ENCODE results near the gene FYCO1. TPM values are rescaled to one million over a fixed set of nuclear protein-coding genes. Genes with fewer than 3 reads are reported as not detected.

The FYCO1 gene
- total RNA-seq, 1 experiment from 2014 or later: 19.7 TPM

DNA sequence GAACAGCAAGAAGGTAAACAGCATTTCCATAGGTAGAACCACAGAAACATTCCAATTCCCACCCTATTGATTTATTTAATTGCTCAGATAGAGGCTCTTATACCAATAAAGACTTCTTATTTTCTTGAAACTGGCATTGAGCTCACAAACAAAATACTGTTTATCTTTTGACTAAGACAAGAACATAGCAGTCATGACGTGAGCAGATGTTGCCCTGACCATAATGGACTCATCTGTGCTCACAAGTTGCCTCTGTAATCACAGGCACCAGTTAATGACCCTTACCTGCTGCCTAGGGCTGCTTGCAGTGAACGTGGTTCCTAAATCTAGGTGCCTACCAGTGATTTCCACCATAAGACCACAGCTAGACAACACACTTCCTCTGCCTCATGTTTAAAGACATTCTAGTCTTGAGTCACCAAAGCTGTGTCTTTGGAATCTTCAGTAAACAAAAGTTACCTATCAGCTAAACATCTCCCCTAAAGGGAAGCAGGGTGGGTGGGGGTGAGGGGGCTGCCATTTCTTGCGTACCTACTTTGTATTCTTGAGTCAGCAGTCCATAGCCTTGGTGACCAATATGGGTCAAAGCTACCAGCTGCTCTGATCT, 2.1 kb downstream of the FYCO1 start:
- Histone ChIP-seq H4K20me1 (ENCODE audit: insufficient read depth) (no peaks in the 10 kb centered on the region), H2AFZ (no peak overlapping the region), H3K27ac (no peak overlapping the region), H3K36me3 (ENCODE audit: low read depth) (no peaks in the 10 kb centered on the region), H3K9me3 (ENCODE audit: insufficient read depth, low read depth) (no peaks in the 10 kb centered on the region), H3K4me1 (replicated peaks; ENCODE audit: insufficient read depth) (peaks cover 18% of the 10 kb centered on the region; the same call in 1 of the 2 replicates), H3K79me2 (ENCODE audit: low read depth) (peaks cover 38% of the 10 kb centered on the region), H3K9me2 (ENCODE audit: insufficient read depth) (no peaks in the 10 kb centered on the region), H3K27me3 (ENCODE audit: insufficient read depth, low read depth) (no peaks in the 10 kb centered on the region), H3K4me3 (no peak overlapping the region), H3K4me2 (no peak overlapping the region), H3F3A (ENCODE audit: insufficient read depth, low read depth) (no peaks in the 10 kb centered on the region)
- BruUV-seq (replicated peaks): no TSS peak
- POLR2A ChIA-PET (ENCODE audit: unreplicated experiment): no interaction called here
- intact Hi-C loops (cut with micrococcal nuclease; ENCODE audit: unreplicated experiment): loop anchor here (2.0 kb wide), 1 partner anchor 21 kb away; no protein-coding TSS in a partner anchor
- no peak for DNase-seq
- CTCF ChIA-PET: interaction anchor here (0.7 kb wide), 1 partner anchor 43 kb away, joined by 3 read pairs; no protein-coding TSS in a partner anchor
- TF ChIP-seq, protein P1, sequence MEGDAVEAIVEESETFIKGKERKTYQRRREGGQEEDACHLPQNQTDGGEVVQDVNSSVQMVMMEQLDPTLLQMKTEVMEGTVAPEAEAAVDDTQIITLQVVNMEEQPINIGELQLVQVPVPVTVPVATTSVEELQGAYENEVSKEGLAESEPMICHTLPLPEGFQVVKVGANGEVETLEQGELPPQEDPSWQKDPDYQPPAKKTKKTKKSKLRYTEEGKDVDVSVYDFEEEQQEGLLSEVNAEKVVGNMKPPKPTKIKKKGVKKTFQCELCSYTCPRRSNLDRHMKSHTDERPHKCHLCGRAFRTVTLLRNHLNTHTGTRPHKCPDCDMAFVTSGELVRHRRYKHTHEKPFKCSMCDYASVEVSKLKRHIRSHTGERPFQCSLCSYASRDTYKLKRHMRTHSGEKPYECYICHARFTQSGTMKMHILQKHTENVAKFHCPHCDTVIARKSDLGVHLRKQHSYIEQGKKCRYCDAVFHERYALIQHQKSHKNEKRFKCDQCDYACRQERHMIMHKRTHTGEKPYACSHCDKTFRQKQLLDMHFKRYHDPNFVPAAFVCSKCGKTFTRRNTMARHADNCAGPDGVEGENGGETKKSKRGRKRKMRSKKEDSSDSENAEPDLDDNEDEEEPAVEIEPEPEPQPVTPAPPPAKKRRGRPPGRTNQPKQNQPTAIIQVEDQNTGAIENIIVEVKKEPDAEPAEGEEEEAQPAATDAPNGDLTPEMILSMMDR (conservative IDR thresholded peaks at IDR 0.05): no peak
- TF ChIP-seq EZH2 (IDR thresholded peaks at IDR 0.05; ENCODE audit: low read depth): no peak

DNA sequence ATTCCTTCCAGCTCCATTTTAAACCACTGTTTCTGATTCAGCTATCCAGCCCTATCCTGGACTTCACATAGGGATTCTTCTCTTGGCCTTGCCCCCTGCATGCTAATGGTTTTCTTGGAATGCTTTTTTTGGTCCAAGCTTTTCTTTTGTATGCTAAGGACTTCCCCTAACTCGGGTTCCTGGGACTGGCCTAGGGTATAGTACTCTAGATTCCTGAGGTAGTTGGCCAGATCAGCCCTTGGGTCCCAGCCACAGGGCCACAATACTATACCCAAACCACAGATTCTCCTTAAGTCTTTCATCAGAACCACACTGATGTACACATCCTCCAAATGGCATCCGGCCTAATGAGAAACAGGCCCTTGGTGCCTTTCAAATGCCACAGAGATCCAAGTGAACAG, 2.8 kb downstream of the FYCO1 start:
- no peaks in the 10 kb centered on the region for H3K9me2 ChIP-seq (ENCODE audit: insufficient read depth)
- peaks cover 45% of the 10 kb centered on the region for H3K79me2 ChIP-seq (ENCODE audit: low read depth)
- DNase-seq: no peak
- no peaks in the 10 kb centered on the region for H3K27me3 ChIP-seq (ENCODE audit: insufficient read depth, low read depth)
- H3K27ac ChIP-seq: no peak overlapping the region
- H3K36me3 ChIP-seq (ENCODE audit: low read depth): no peaks in the 10 kb centered on the region
- ChIA-PET CTCF (no interaction called here), POLR2A (ENCODE audit: unreplicated experiment) (no interaction called here)
- TF ChIP-seq, protein P1 (conservative IDR thresholded peaks at IDR 0.05): no peak
- no peak for TF ChIP-seq EZH2 (IDR thresholded peaks at IDR 0.05; ENCODE audit: low read depth)
- no peak overlapping the region for H3K4me3 ChIP-seq
- no peak overlapping the region for H3K4me2 ChIP-seq
- H3K9me3 ChIP-seq (ENCODE audit: insufficient read depth, low read depth): no peaks in the 10 kb centered on the region
- no peaks in the 10 kb centered on the region for H3F3A ChIP-seq (ENCODE audit: insufficient read depth, low read depth)
- intact Hi-C loops (cut with micrococcal nuclease; ENCODE audit: unreplicated experiment): no loop called here
- peaks cover 20% of the 10 kb centered on the region; the same call in 1 of the 2 replicates for H3K4me1 ChIP-seq (replicated peaks; ENCODE audit: insufficient read depth)
- no peak overlapping the region for H2AFZ ChIP-seq
- BruUV-seq (replicated peaks): TSS peak; percentile 13
- no peaks in the 10 kb centered on the region for H4K20me1 ChIP-seq (ENCODE audit: insufficient read depth)

DNA sequence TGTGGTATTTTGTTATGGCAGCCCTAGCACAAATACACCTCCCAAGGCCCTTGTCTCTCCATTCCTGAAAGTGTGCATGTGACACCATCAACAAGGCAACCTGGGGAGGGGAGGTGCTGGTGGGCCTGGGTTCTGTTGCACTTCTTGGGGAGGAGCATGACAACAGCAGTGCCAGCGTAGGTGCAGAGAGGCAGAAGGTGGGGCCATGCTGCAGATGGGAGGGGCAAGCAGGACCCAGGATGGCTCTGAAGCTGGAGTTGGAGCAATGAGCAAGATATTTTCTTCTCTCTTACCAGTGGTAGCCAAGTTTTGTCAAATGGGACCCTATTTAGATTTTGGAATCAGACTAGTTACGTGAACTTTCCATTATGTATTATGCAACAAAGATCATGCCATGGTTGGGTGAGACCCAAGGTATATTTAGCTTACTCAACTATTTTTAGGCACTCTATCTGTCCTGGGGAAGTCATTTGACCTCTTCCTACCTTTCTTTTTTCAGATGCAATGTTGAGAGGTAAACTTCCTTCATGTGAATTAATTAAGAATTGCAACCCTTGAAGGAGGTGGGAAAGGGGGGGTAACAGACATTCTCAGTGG, 3.4 kb downstream of the FYCO1 start:
- no peaks in the 10 kb centered on the region for H4K20me1 ChIP-seq (ENCODE audit: insufficient read depth)
- no peaks in the 10 kb centered on the region for H3K9me2 ChIP-seq (ENCODE audit: insufficient read depth)
- intact Hi-C loops (cut with micrococcal nuclease; ENCODE audit: unreplicated experiment): no loop called here
- H3F3A ChIP-seq (ENCODE audit: insufficient read depth, low read depth): no peaks in the 10 kb centered on the region
- H3K4me2 ChIP-seq: no peak overlapping the region
- H3K4me1 ChIP-seq (replicated peaks; ENCODE audit: insufficient read depth): peaks cover 22% of the 10 kb centered on the region
- no TSS peak for BruUV-seq (replicated peaks)
- TF ChIP-seq EZH2 (IDR thresholded peaks at IDR 0.05; ENCODE audit: low read depth): no peak
- TF ChIP-seq, protein P1 (conservative IDR thresholded peaks at IDR 0.05): no peak
- CTCF ChIA-PET: no interaction called here
- POLR2A ChIA-PET (ENCODE audit: unreplicated experiment): no interaction called here
- no peak for DNase-seq
- H3K4me3 ChIP-seq: no peak overlapping the region
- peaks cover 51% of the 10 kb centered on the region for H3K79me2 ChIP-seq (ENCODE audit: low read depth)
- H3K9me3 ChIP-seq (ENCODE audit: insufficient read depth, low read depth): no peaks in the 10 kb centered on the region
- H3K36me3 ChIP-seq (ENCODE audit: low read depth): no peaks in the 10 kb centered on the region
- no peak overlapping the region for H3K27ac ChIP-seq
- no peaks in the 10 kb centered on the region for H3K27me3 ChIP-seq (ENCODE audit: insufficient read depth, low read depth)
- H2AFZ ChIP-seq: no peak overlapping the region
